GM21619 (cell line): ENCODE data around the gene MGAM2.

Experiments used
- ATAC-seq: cut with Tn5 transposase; IDR thresholded peaks from one replicate; pipeline ENCODE4 v1.9.1; 2021; ENCODE audit not compliant: unreplicated experiment

The MGAM2 gene

GRCh38 chr7:142263598-142264380 lies 152.3 kb downstream of the MGAM2 start:
- ATAC-seq = no peak
